HEK293 (cell line): ENCODE results near the gene IGSF21.

Experiments
- CTCF ChIA-PET: fragments of 350-600 bp; formaldehyde crosslinking; extraction: SDS; loops from one replicate; lab custom pipeline; 2021; ENCODE audit warnings: antibody characterized with exemption; lab: Yijun Ruan, JAX
- POLR2A ChIA-PET: fragments of 300-600 bp; formaldehyde crosslinking; extraction: SDS; loops from one replicate; lab custom pipeline; 2020; ENCODE audit warnings: antibody characterized with exemption, inconsistent platforms; lab: Yijun Ruan, JAX
- H3K27ac ChIP-seq: fragments of 200-500 bp; sonication (Bioruptor generic); 2 replicates; pipeline ENCODE4 v1.5.1; 2014; ENCODE audit warnings: low read depth, low read length, control low read depth, inconsistent platforms; ENCODE audit errors: extremely low read depth
- H3K36me3 ChIP-seq, 2 experiments: fragments of 200-500 bp in 1 of 2; sonication (Bioruptor generic) in 1 of 2; 1 replicate in 1 of 2; 2 replicates in 1 of 2; pipeline ENCODE4 v1.5.1; 2014 to 2017; ENCODE audit warnings: inconsistent platforms in 2 of 2, low read length in 2 of 2; ENCODE audit not compliant: control insufficient read depth in 2 of 2, insufficient read depth in 1 of 2
- H3K4me1 ChIP-seq: fragments of 200-500 bp; sonication (Bioruptor generic); 2 replicates; pipeline ENCODE4 v1.5.1; 2014; ENCODE audit warnings: mild to moderate bottlenecking, low read length, inconsistent platforms; ENCODE audit not compliant: control insufficient read depth, insufficient read depth
- H3K4me3 ChIP-seq: 2 replicates; pipeline ENCODE4 v1.5.1; 2011; ENCODE audit warnings: low read depth, mild to moderate bottlenecking, control low read depth, low read length, moderate library complexity
- H3K9me3 ChIP-seq: fragments of 200-500 bp; sonication (Bioruptor generic); 2 replicates; pipeline ENCODE4 v1.5.1; 2014; ENCODE audit warnings: low read depth, low read length, inconsistent platforms; ENCODE audit not compliant: control insufficient read depth, insufficient read depth
- GFI1B ChIP-seq: fragments of 450-650 bp; formaldehyde crosslinking; IDR thresholded peaks from 2 replicates; pipeline ENCODE4 v1.5.1; 2016; ENCODE audit warnings: missing biosample characterization, missing genetic modification characterization
- HIC1 ChIP-seq: fragments of 450-650 bp; formaldehyde crosslinking; IDR thresholded peaks from 2 replicates; pipeline ENCODE4 v1.5.1; 2016; ENCODE audit warnings: missing biosample characterization, missing genetic modification characterization
- HOXA7 ChIP-seq: sonication (generic); formaldehyde crosslinking; IDR thresholded peaks from 2 replicates; pipeline ENCODE4 v1.8.1; 2022; ENCODE audit warnings: missing genetic modification reagents, borderline replicate concordance
- PATZ1 ChIP-seq: fragments of 450-650 bp; formaldehyde crosslinking; IDR thresholded peaks from 2 replicates; pipeline ENCODE4 v1.5.1; 2016; ENCODE audit warnings: missing biosample characterization, missing genetic modification characterization
- PRDM1 ChIP-seq: fragments of 450-650 bp; formaldehyde crosslinking; IDR thresholded peaks from 2 replicates; pipeline ENCODE4; 2016; ENCODE audit warnings: missing biosample characterization, missing genetic modification characterization
- PRDM2 ChIP-seq: fragments of 450-650 bp; formaldehyde crosslinking; IDR thresholded peaks from 2 replicates; pipeline ENCODE4 v1.5.1; 2016; ENCODE audit warnings: missing biosample characterization, missing genetic modification characterization, borderline replicate concordance
- SCRT1 ChIP-seq: fragments of 450-650 bp; formaldehyde crosslinking; IDR thresholded peaks from 2 replicates; pipeline ENCODE4 v1.5.1; 2016; ENCODE audit warnings: missing biosample characterization, missing genetic modification characterization, borderline replicate concordance
- YY1 ChIP-seq: fragments of 450-650 bp; formaldehyde crosslinking; IDR thresholded peaks from 2 replicates; pipeline ENCODE4 v1.5.1; 2018; ENCODE audit warnings: missing biosample characterization, missing genetic modification characterization
- ZBTB6 ChIP-seq: fragments of 450-650 bp; formaldehyde crosslinking; IDR thresholded peaks from 2 replicates; pipeline ENCODE4 v1.5.1; 2017; ENCODE audit warnings: missing biosample characterization, missing genetic modification characterization
- ZNF112 ChIP-seq: fragments of 450-650 bp; formaldehyde crosslinking; IDR thresholded peaks from 2 replicates; pipeline ENCODE4 v1.5.0; 2017; ENCODE audit warnings: missing biosample characterization, missing genetic modification characterization
- ZNF140 ChIP-seq: fragments of 450-650 bp; formaldehyde crosslinking; IDR thresholded peaks from 2 replicates; pipeline ENCODE4 v1.5.1; 2016; ENCODE audit warnings: missing biosample characterization, missing genetic modification characterization
- ZNF146 ChIP-seq: fragments of 450-650 bp; formaldehyde crosslinking; IDR thresholded peaks from 2 replicates; pipeline ENCODE4 v1.5.1; 2016; ENCODE audit warnings: missing biosample characterization, missing genetic modification characterization
- ZNF48 ChIP-seq: fragments of 450-650 bp; formaldehyde crosslinking; IDR thresholded peaks from 2 replicates; pipeline ENCODE4 v1.5.1; 2016; ENCODE audit warnings: missing biosample characterization, missing genetic modification characterization
- ZNF549 ChIP-seq: fragments of 450-650 bp; IDR thresholded peaks from 2 replicates; pipeline ENCODE4 v1.5.1; 2018; ENCODE audit warnings: missing biosample characterization, missing genetic modification characterization, mild to moderate bottlenecking, inconsistent platforms, moderate library complexity
- ZNF555 ChIP-seq: fragments of 450-650 bp; formaldehyde crosslinking; conservative IDR thresholded peaks from 2 replicates; pipeline ENCODE4 v1.5.1; 2017; ENCODE audit warnings: missing biosample characterization, mild to moderate bottlenecking, missing genetic modification characterization, inconsistent platforms
- ZNF776 ChIP-seq: fragments of 450-650 bp; formaldehyde crosslinking; IDR thresholded peaks from 2 replicates; pipeline ENCODE4 v1.5.0; 2017; ENCODE audit warnings: missing biosample characterization, missing genetic modification characterization, borderline replicate concordance
- ZNF837 ChIP-seq: fragments of 450-650 bp; formaldehyde crosslinking; IDR thresholded peaks from 2 replicates; pipeline ENCODE4 v1.5.1; 2016; ENCODE audit warnings: missing biosample characterization, missing genetic modification characterization
- ZSCAN4 ChIP-seq: fragments of 450-650 bp; formaldehyde crosslinking; IDR thresholded peaks from 2 replicates; pipeline ENCODE4 v1.5.1; 2017; ENCODE audit warnings: missing biosample characterization, missing genetic modification characterization
- ZXDB ChIP-seq: fragments of 450-650 bp; formaldehyde crosslinking; IDR thresholded peaks from 2 replicates; pipeline ENCODE4 v1.5.1; 2016; ENCODE audit warnings: missing biosample characterization, missing genetic modification characterization

The IGSF21 gene

GRCh38 chr1:18312961-18313360 lies 205.4 kb downstream of the IGSF21 start:
- H3K36me3 ChIP-seq, result no peaks in the 10 kb centered on the region
- TF ChIP-seq HOXA7, result no peak
- TF ChIP-seq ZBTB6 (tag by site-specific recombination), result 0 out of 2 replicates have a peak, but pooled peaks have one; percentile 45
- TF ChIP-seq, all 188 proteins: peak for 1
- no peaks in the 10 kb centered on the region for H3K9me3 ChIP-seq
- H3K27ac ChIP-seq, result no peak overlapping the region
- no peaks in the 10 kb centered on the region for H3K4me1 ChIP-seq
- H3K4me3 ChIP-seq, result no peak overlapping the region
- CTCF ChIA-PET, result interaction anchor here (4.8 kb wide), 1 partner anchor 14 kb away, joined by 21 read pairs; no protein-coding TSS in a partner anchor
- POLR2A ChIA-PET, result no interaction called here

- ChIA-PET CTCF (interaction anchor here (4.8 kb wide), 1 partner anchor 14 kb away, joined by 21 read pairs; no protein-coding TSS in a partner anchor), POLR2A (interaction anchor here (0.6 kb wide), 1 partner anchor 50 kb away, joined by 3 read pairs; no protein-coding TSS in a partner anchor)
- Histone ChIP-seq H3K27ac (no peak overlapping the region), H3K9me3 (no peaks in the 10 kb centered on the region), H3K36me3 (no peaks in the 10 kb centered on the region), H3K4me3 (no peak overlapping the region), H3K4me1 (no peaks in the 10 kb centered on the region)
- TF ChIP-seq ZNF776 (tag by site-specific recombination), result no peak
- no peak for TF ChIP-seq YY1
Observed at GRCh38 chr1:18313523-18313922, 205.9 kb downstream of the IGSF21 start.

- Histone ChIP-seq H3K4me3 (no peak overlapping the region), H3K4me1 (no peaks in the 10 kb centered on the region), H3K27ac (no peak overlapping the region), H3K9me3 (no peaks in the 10 kb centered on the region), H3K36me3 (no peaks in the 10 kb centered on the region)
- CTCF ChIA-PET, result interaction anchor here (0.5 to 4.8 kb wide), 2 partner anchors 15 to 610 kb away, joined by 3 to 21 read pairs; no protein-coding TSS in a partner anchor
- TF ChIP-seq HIC1 (no peak), ZXDB (tag by site-specific recombination) (no peak), PRDM1 (tag by site-specific recombination) (no peak), ZNF112 (tag by site-specific recombination) (no peak), ZNF146 (tag by site-specific recombination) (no peak), GFI1B (tag by site-specific recombination) (no peak), PATZ1 (tag by site-specific recombination) (no peak), ZNF555 (tag by site-specific recombination) (no peak), PRDM2 (tag by site-specific recombination) (no peak), ZNF837 (tag by site-specific recombination) (no peak), ZNF48 (tag by site-specific recombination) (no peak), SCRT1 (tag by site-specific recombination) (no peak), ZSCAN4 (tag by site-specific recombination) (no peak), ZNF140 (no peak), ZNF549 (tag by site-specific recombination) (no peak)
- POLR2A ChIA-PET, result interaction anchor here (0.6 kb wide), 1 partner anchor 49 kb away, joined by 3 read pairs; no protein-coding TSS in a partner anchor
Observed at GRCh38 chr1:18314399-18314798, 206.8 kb downstream of the IGSF21 start.
